Pancreas (tissue), 10 donors: ENCODE measurements around the gene THPO. TPM values are rescaled to one million over a fixed set of nuclear protein-coding genes. Genes with fewer than 3 reads are reported as not detected.

Source experiments
- ATAC-seq, 4 donors: fragments of 200-7000 bp; cut with Tn5 transposase; one replicate each; pipeline versions ENCODE4 v1.8.0 to v1.9.1; 2020; ENCODE audit warnings: mild to moderate bottlenecking in 4 of 4, moderate library complexity in 4 of 4
- DNase-seq, 6 donors: peaks; one replicate each; pipeline ENCODE4 v3.0.0-alpha.2; 2020
- FAIRE-seq: peaks from 2 replicates; lab custom pipeline; 2012; peaks lifted over from hg19 to GRCh38; lab: Jason Lieb, UNC
- H3K27ac ChIP-seq, 4 donors: fragments of 200-600 bp; sonication (generic); 1 replicate in 3 of 4; 2 replicates in 1 of 4; pipeline versions ENCODE4 v1.5.0 to v1.8.0; 2020
- H3K27me3 ChIP-seq, 4 donors: fragments of 200-600 bp; one replicate each; pipeline ENCODE4 v1.8.0; 2021
- H3K36me3 ChIP-seq, 3 donors: fragments of 200-600 bp; sonication (generic) in 1 of 3; one replicate each; pipeline versions ENCODE4 v1.5.0 to v1.8.0; 2020 to 2021
- H3K4me1 ChIP-seq, 3 donors: fragments of 200-600 bp; one replicate each; pipeline ENCODE4 v1.8.0; 2021
- H3K4me3 ChIP-seq, 4 donors: fragments of 200-600 bp; sonication (generic) in 2 of 4; one replicate each; pipeline versions ENCODE4 v1.5.0 to v1.8.0; 2020 to 2021
- H3K9me3 ChIP-seq, 4 donors: fragments of 200-600 bp; one replicate each; pipeline ENCODE4 v1.8.0; 2021
- WGBS, 2 donors: extraction: QIAGEN DNeasy Blood & Tissue Kit; methylation state at CpG; one replicate each; pipeline ENCODE4 v1.1.7; 2013; 5-methylcytosine and 5-hydroxymethylcytosine counted together
- intact Hi-C, 3 donors: fragments of 100-400 bp; cut with DNase I; formaldehyde crosslinking; loops; one replicate each; pipeline versions ENCODE4 v1.11.1 to v1.14.2; 2022
- polyA plus RNA-seq, 2 donors: library from polyadenylated mRNA; stranded (reverse); fragments of 200-250 nt; gene quantifications; one replicate each; pipeline ENCODE4 v1.2.3, GENCODE V29; 2013
- total RNA-seq, 6 donors: library from RNA; stranded (reverse); fragmentation: NEBNext Ultra II Directional in 4 of 6; extraction: Animal tissue kit (Norgen Biotek cat#: 25700) in 4 of 6; gene quantifications; one replicate each; pipeline versions ENCODE4 v1.2.1 to v1.2.4, GENCODE V29; 2021 to 2023
- TF ChIP-seq, protein P1 (sequence below), 4 donors: fragments of 200-600 bp; sonication (generic) in 3 of 4; IDR thresholded peaks; one replicate each; pipeline versions ENCODE4 v1.5.0 to v1.8.0; 2021; ENCODE audit warnings: antibody characterized with exemption in 4 of 4
- donor health status: healthy with polysubstance abuse.
- donor health status: DM: no; HTN: no; CAD: no; lungs with moderate emphysema.
- donor health status: DM: no; HTN: no; CAD: no.
- donor health status: control.
- donor health status: control.
- donor health status: Bipolar disorder and iron deficiency.
- donor health status: DM: yes; HTN: yes; CAD: no.
- donor health status: DM: no; HTN: no; CAD: no.
- donor health status: DM: no; HTN: no; CAD: no.
- donor health status: DM: yes; HTN: yes; CAD: no.

The THPO gene
- total and polyA plus RNA-seq, 8 donors: 0.28 to 1.3 (median 0.54) TPM; not detected in 1

DNA sequence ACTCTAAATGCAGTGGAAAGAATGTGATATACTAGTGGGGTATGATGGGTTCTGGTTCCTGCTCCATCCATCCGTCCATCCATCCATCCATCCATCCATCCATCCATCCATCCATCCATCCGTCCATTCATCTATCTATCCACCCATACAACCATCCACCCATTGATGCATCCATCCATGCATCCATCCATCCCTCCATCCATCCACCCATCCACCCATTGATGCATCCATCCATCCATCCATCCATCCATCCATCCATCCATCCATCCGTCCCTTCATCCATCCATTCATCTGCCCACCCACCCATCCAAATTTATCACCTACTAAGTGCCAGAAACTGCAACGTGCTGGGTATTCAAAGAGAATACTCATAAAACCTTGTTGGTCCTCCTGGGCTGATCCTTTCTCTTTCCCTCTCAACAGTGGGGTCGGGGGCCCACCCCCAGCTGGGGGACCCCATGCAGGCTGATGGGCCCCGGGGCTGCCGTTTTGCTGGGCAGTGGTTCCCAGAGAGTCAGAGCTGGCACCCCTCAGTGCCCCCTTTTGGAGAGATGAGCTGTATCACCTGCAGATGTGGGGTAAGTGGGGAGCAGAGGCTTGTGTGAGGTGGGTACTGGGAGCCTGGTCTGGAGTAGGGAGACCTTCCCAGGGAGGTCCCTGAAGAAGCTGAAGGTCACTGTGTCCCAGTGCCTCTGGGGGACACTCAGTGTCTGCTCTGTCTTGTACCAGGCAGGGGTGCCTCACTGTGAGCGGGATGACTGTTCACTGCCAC lies 10.3 kb upstream of the THPO start:
- H3K4me1 ChIP-seq: no peaks in the 10 kb centered on the region
- H3K9me3 ChIP-seq: no peaks in the 10 kb centered on the region
- TF ChIP-seq, protein P1, sequence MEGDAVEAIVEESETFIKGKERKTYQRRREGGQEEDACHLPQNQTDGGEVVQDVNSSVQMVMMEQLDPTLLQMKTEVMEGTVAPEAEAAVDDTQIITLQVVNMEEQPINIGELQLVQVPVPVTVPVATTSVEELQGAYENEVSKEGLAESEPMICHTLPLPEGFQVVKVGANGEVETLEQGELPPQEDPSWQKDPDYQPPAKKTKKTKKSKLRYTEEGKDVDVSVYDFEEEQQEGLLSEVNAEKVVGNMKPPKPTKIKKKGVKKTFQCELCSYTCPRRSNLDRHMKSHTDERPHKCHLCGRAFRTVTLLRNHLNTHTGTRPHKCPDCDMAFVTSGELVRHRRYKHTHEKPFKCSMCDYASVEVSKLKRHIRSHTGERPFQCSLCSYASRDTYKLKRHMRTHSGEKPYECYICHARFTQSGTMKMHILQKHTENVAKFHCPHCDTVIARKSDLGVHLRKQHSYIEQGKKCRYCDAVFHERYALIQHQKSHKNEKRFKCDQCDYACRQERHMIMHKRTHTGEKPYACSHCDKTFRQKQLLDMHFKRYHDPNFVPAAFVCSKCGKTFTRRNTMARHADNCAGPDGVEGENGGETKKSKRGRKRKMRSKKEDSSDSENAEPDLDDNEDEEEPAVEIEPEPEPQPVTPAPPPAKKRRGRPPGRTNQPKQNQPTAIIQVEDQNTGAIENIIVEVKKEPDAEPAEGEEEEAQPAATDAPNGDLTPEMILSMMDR (IDR thresholded peaks at IDR 0.05): no peak
- no peaks in the 10 kb centered on the region for H3K27me3 ChIP-seq
- intact Hi-C loops: loop anchor here in 1 of 3 donors (10.0 kb wide), 1 partner anchor 146 kb away; no protein-coding TSS in a partner anchor
- 70 to 79% methylated on average over 8 of the region's 8 CpGs for WGBS, 2 donors
- H3K4me3 ChIP-seq: no peak overlapping the region
- no peaks in the 10 kb centered on the region for H3K36me3 ChIP-seq
- ATAC-seq (no peak), FAIRE-seq (no peak), DNase-seq (no peak)
- no peak overlapping the region for H3K27ac ChIP-seq

DNA sequence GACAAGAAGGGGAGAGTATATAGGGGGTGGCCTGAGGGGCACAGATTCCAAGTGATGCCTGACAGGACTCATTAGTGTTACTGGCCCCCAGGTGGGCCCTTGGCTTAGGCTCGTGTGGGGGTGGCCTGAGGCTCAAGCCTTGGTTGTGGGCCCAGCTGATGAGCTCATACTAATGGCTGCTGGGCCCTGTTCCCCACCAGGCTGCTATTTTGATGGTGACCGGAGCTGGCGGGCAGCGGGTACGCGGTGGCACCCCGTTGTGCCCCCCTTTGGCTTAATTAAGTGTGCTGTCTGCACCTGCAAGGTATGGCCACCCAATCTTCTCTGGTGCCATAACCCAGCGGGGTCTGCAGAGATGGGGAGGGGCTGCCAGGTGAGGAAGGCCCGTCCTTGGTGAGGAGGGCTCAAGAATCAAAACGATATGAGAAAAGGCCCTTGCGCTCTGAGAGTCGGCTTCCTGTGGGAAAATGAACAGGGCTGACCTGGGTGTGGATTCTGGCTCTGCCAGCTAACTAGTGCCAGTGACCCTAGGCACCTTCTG lies 9.2 kb upstream of the THPO start:
- Histone ChIP-seq H3K9me3 (no peaks in the 10 kb centered on the region), H3K4me1 (no peaks in the 10 kb centered on the region), H3K4me3 (no peak overlapping the region), H3K27me3 (no peaks in the 10 kb centered on the region), H3K27ac (no peak overlapping the region), H3K36me3 (no peaks in the 10 kb centered on the region)
- intact Hi-C loops: loop anchor here in 1 of 3 donors (10.0 kb wide), 1 partner anchor 148 kb away; no protein-coding TSS in a partner anchor
- DNase-seq (no peak), FAIRE-seq (no peak), ATAC-seq (no peak)
- TF ChIP-seq, protein P1 (IDR thresholded peaks at IDR 0.05): no peak
- 93 to 95% methylated on average over 12 of the region's 12 CpGs for WGBS, 2 donors

DNA sequence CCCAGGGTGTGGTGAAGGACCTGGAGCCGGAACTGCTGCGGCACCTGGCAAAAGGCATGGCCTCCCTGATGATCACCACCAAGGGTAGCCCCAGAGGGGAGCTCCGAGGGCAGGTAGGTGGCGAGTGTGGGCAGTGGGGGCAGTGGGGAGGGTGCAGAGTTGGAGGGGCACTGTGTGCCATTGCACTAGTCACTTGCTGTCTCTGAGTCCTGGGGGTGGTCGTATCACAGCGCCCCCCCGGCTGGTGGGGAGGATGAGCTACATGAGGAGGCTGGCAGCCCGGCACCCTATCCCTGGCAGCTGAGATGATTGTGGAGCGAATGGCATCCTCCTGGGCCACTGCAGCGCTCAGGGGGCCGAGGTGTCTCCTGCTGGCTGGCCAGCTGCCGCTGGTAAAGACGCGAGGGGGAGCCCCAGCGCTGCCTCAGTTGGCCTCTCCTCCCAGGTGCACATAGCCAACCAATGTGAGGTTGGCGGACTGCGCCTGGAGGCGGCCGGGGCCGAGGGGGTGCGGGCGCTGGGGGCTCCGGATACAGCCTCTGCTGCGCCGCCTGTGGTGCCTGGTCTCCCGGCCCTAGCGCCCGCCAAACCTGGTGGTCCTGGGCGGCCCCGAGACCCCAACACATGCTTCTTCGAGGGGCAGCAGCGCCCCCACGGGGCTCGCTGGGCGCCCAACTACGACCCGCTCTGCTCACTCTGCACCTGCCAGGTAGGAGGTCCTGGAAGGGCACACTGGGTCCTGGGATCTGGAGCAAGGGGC lies 8.2 kb upstream of the THPO start:
- peak in 1 of 6 donors; percentile 26 for DNase-seq
- 77 to 83% methylated on average over 35 to 37 of the region's 37 CpGs for WGBS, 2 donors
- ATAC-seq: no peak
- Histone ChIP-seq H3K4me1 (peaks cover 0 to 2% (median 0%) of the 10 kb centered on the region in 3 donors), H3K27ac (no peak overlapping the region), H3K36me3 (no peaks in the 10 kb centered on the region), H3K4me3 (no peak overlapping the region), H3K9me3 (no peaks in the 10 kb centered on the region), H3K27me3 (no peaks in the 10 kb centered on the region)
- TF ChIP-seq, protein P1 (IDR thresholded peaks at IDR 0.05): no peak
- intact Hi-C loops: loop anchor here in 1 of 3 donors (10.0 kb wide), 1 partner anchor 149 kb away; no protein-coding TSS in a partner anchor
- FAIRE-seq: no peak

DNA sequence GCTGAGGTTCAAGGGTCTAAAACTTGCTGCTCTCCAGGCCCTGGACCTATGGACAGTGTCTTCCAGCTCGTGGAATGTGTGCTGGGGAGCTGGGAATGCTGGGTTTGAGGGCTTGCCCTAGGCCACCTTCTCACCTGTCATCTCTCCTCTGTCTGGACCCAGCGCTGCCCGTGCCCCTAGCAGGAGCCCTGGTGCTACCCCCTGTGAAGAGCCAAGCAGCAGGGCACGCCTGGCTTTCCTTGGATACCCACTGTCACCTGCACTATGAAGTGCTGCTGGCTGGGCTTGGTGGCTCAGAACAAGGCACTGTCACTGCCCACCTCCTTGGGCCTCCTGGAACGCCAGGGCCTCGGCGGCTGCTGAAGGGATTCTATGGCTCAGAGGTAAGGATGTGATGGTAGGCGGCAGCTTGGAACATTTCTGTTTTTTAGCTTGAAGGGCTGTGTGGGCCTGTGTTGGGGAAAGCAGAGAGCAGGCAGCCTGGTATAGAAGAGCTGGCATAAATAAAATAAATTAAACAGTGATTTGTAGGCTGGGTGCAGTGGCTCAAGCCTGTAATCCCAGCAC lies 6.9 kb upstream of the THPO start:
- DNase-seq (peak in 1 of 6 donors; percentile 50), ATAC-seq (no peak), FAIRE-seq (no peak)
- TF ChIP-seq, protein P1 (IDR thresholded peaks at IDR 0.05): no peak
- Histone ChIP-seq H3K4me1 (peaks cover 0 to 3% (median 0%) of the 10 kb centered on the region in 3 donors), H3K27me3 (no peaks in the 10 kb centered on the region), H3K9me3 (no peaks in the 10 kb centered on the region), H3K4me3 (no peak overlapping the region), H3K36me3 (no peaks in the 10 kb centered on the region), H3K27ac (no peak overlapping the region)
- intact Hi-C loops: loop anchor here in 1 of 3 donors (10.0 kb wide), 1 partner anchor 150 kb away; no protein-coding TSS in a partner anchor
- WGBS, 2 donors: 93% methylated on average over 8 of the region's 8 CpGs
